Adrenal gland (tissue), 5 donors: ENCODE results near the gene KASH5.

Experiments
- CTCF ChIP-seq, 6 experiments: fragments of 450-650 bp in 4 of 6; fragments of 200-600 bp in 2 of 6; sonication (generic) in 1 of 6; IDR thresholded peaks; 1 replicate in 5 of 6; 2 replicates in 1 of 6; pipeline versions ENCODE4 v1.5.1 to v1.8.0; 2016 to 2021; ENCODE audit warnings: antibody characterized with exemption in 6 of 6, mild to moderate bottlenecking in 2 of 6, moderate library complexity in 1 of 6
- POLR2A ChIP-seq, 2 donors: fragments of 450-650 bp; IDR thresholded peaks; one replicate each; pipeline ENCODE4 v1.6.1; 2017; ENCODE audit warnings: antibody characterized with exemption in 2 of 2, mild to moderate bottlenecking in 2 of 2, moderate library complexity in 1 of 2
- donor health status: DM: no; HTN: no; CAD: no.

GRCh38 chr19:49340865-49341718 is 47.0 kb upstream of the KASH5 start:
- no peak for TF ChIP-seq CTCF (IDR thresholded peaks at IDR 0.05)
- no peak for TF ChIP-seq POLR2A (IDR thresholded peaks at IDR 0.05)
